Lung microvascular endothelial cell (primary cell): ENCODE data around the gene SETD6. TPM values are rescaled to one million over a fixed set of nuclear protein-coding genes. Genes with fewer than 3 reads are reported as not detected.

Experiments used
- DNase-seq, 2 donors: peaks; one replicate each; pipeline versions ENCODE4 v3.0.0 to v3.0.0-alpha.2; 2010; ENCODE audit warnings: low read depth in 2 of 2
- total RNA-seq: library from RNA; depleted of rRNA; stranded (reverse); fragments of >200 nt; gene quantifications from 2 replicates; pipeline ENCODE4 v1.2.1, GENCODE V29; 2014

SETD6 gene
- total RNA-seq, 1 donor from 2014 or later, result 10.5 TPM

- no peak for DNase-seq
These were observed 21.4 kb upstream of the SETD6 start for GRCh38 chr16:58493756-58494431.

- DNase-seq, result peak; percentile 97 to 98
These were observed 20.3 kb upstream of the SETD6 start for GRCh38 chr16:58494981-58495520.

- no peak for DNase-seq
These were observed 19.6 kb upstream of the SETD6 start for GRCh38 chr16:58495521-58496331.

- no peak for DNase-seq
These were observed 17.8 kb upstream of the SETD6 start for GRCh38 chr16:58497468-58497867.

GRCh38 chr16:58497935-58498334 lies 17.4 kb upstream of the SETD6 start:
- DNase-seq, result no peak

DNA sequence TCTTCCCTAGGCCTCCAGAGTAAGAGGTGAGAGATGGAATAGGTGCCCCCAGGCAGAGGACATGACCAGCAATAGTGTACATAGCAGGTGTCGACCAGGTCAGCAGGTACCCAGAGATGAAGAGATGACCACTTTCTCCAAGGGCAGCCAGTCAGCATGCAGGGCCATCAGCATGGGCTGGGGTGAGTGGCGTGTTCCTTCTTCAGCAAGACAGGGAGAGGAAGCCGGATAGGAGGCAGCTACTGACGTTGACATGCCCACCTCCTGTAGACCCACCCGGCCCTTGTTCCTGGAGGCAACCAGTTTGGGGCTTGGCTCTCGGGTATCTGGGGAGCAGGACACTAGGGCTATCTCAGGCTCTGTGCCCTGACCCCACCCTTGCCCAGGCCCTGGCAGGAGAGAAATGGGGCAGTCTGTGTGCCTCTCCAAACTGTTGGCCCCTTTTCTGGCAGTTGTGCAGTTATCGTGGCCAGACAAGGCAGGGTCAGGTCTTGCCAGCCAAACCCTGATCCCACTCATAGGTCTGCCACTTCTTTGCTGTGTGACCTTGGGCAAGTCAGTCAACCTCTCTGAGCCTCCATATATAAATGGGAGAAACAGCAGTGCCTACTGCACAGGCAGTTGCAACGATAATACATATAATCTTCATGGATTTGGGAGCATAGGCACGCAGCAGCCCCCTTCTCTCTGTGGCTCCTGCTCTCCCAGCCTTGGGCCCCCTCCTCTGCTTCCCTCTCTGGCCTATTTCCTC lies 16.8 kb upstream of the SETD6 start:
- no peak for DNase-seq

- DNase-seq, result no peak
These were observed 16.2 kb upstream of the SETD6 start for GRCh38 chr16:58499092-58499511.

- peak; percentile 56 to 67 for DNase-seq
These were observed 15.5 kb upstream of the SETD6 start, which contains the start of gene NDRG4 for GRCh38 chr16:58499615-58500351. TSS of gene NDRG4 (plus strand) at chr16:58500143. CDS start at chr16:58500249, 106 bp downstream.

DNA sequence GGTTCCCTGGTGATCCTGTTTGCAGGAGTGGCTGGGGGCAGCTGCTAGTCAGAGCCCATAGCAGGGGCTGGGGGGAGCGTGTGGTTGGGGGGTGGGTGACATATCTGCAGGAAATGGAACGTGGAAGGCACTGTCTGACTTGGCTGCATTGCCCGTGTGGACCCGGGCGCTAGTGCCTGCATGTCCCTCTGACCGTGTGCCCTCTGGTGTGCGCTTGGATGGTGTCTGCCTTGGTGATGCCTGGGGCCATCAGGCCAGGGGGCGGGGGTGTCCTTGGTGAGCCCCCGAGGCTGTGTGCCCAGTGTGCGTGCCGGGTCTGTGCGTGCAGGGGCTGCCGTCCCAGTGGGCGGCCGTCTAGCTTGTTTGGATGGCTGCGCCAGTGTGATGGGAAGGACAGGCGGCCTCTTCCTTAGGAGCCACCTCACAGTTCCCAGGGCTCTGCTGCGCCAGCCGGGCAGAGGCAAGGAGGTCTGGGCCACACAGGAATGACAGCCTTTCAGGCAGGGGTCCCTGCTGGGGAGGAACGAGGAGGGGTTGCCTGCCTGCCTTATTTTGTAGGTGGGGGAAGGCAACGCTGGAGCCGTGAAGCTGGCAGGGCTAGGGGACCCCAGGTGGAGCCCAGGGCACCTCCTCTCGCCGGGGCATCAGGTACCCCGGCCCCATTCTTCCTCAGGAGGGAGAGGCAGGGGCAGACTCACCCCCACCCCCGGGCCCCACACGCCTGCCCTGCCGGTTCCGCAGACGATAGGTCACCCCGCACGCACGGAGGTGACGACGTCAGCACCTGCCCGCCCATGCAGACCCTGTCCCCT lies 14.7 kb upstream of the SETD6 start:
- DNase-seq, result no peak

DNA sequence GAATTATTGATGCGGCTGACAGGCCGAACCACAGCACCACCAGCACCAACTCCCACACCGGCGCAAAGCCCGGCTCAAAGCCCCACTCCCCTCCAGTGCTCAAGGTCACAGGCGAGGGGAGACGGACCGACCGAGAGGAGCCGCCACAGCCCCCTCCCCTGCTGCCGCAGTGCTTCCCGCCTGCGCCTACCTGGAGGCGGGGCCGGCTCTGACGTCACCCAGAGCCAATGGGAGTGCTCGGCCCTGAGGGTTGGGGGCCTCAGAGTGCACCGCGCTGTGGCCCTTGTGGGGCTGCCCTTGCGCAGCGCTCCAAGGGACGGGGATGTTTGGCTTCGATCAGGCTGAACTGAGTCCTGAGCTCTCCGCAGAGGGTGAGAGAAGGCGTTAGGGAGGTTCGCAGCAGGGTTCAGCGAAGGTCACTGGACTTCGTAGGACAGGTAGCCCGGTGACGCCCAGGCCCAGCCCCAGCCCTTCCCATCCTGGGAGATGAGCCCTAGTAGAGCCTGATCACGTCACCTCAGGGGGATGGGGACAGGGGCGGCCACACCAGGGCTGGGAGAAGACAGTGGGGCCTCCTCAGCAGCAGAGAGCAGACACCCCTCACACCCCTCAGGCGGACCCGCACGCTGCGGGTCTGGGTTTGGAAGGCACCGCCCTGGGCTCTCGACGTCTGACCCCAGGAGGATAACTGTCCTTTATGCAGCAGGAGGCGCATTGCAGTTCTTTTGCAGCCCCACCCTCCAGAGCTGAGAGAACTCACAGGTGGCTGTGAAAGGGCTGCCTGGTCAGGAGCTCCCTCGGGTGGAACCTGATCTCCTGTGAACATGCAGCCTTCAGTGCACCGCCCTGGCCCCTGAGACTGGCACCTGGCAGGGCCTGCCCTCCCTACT lies 13.8 kb upstream of the SETD6 start:
- DNase-seq, result no peak

GRCh38 chr16:58502217-58502921 lies 12.9 kb upstream of the SETD6 start:
- DNase-seq, result no peak

DNA sequence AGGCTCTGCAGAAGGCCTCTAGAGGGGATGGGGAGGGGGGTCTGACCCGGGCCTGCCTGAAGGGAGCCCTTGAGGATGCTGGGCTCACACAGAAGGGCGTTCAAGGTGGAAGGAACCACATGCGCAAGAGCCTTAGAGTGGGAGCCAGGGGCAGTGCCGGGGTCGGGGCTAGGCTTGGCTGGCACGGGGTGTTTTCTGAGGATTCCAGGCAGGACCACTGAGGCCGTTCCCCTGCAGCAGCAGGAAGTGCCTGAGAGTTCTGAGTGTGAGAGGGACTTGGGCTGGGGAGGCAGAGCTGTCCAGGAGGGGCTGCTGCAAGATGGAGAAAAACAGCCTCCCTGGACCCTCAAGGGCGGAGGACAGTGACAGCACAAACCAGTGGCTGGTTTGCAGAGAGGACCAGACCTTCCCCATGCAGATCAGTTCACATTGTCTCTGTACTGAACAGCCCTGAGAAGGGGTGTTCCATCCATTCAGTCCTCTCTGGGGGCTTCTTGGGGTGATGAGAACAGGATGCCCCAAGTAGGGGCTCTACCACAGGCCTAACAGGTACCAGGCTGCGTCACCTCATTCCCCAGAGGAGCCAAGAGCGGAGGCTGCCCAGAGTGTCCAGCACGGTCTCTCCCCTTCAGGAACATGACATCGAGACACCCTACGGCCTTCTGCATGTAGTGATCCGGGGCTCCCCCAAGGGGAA lies 12.0 kb upstream of the SETD6 start:
- DNase-seq, result no peak

- no peak for DNase-seq
These were observed 11.2 kb upstream of the SETD6 start for GRCh38 chr16:58503863-58504688.

- no peak for DNase-seq
These were observed 8.8 kb upstream of the SETD6 start for GRCh38 chr16:58506241-58507194.

DNA sequence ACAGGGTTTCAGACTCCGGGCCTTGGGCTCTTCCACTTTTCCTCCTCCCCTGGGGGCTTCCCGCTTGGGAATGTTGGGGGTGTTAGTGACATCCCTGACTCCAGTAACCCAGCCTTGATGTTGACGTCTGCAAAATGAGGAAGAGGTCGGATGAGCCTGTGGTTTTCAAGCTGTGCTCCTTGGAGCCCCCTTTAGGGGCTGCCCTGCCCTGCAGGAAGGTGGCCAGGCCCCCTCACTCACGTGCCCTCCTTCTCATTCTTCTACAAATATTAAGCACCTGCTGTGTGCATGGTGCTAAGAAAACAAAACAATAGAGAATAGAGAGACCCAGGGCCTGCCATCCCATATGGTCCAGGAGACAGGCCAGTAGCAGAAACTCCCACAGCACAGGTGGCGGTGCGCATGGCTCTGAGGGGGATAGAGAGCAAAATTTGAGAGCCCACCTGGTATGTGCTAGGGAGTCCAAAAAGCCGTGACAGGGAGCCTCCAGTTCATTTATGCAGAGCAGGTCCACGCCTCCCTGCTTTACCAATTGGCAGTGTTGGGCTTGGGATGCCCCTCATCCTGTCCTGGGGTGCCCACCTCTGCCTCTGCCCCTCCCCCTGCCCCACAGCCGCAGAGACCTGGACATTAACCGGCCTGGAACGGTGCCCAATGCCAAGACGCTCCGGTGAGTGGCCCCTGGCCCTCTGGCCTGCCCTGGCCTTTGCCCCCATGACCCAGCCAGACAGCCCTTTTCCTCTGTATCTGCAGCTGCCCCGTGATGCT lies 7.9 kb upstream of the SETD6 start:
- DNase-seq, result no peak
